Keratinocyte (primary cell): Measurements from ENCODE around the gene UGT1A8. TPM values are rescaled to one million over a fixed set of nuclear protein-coding genes. Genes with fewer than 3 reads are reported as not detected.

Experiments
- DNase-seq: peaks from one replicate; pipeline ENCODE4 v3.0.0-alpha.2; 2011; ENCODE audit warnings: low read depth, missing footprints, low spot score
- FAIRE-seq: peaks from 2 replicates; lab custom pipeline; 2011; peaks lifted over from hg19 to GRCh38; lab: Jason Lieb, UNC
- H2AFZ ChIP-seq: 2 replicates; pipeline ENCODE4 v1.6.0; 2012; ENCODE audit warnings: low read length, control low read depth, inconsistent platforms; ENCODE audit not compliant: control insufficient read depth
- H3K27ac ChIP-seq: 2 replicates; pipeline ENCODE4 v1.5.1; 2011; ENCODE audit warnings: low read length; ENCODE audit not compliant: control insufficient read depth, insufficient read depth
- H3K27me3 ChIP-seq: 3 replicates; pipeline ENCODE4 v1.6.0; 2011; ENCODE audit warnings: low read length; ENCODE audit not compliant: control insufficient read depth, insufficient read depth; ENCODE audit errors: extremely low read depth
- H3K36me3 ChIP-seq, 2 experiments: 2 replicates in 1 of 2; 3 replicates in 1 of 2; pipeline ENCODE4 v1.5.1; 2011; ENCODE audit warnings: low read length in 2 of 2, mild to moderate bottlenecking in 1 of 2; ENCODE audit not compliant: control insufficient read depth in 2 of 2, insufficient read depth in 2 of 2; ENCODE audit errors: extremely low read depth in 1 of 2
- H3K4me1 ChIP-seq: 3 replicates; pipeline ENCODE4 v1.5.1; 2011; ENCODE audit warnings: low read length; ENCODE audit not compliant: control insufficient read depth, insufficient read depth; ENCODE audit errors: extremely low read depth
- H3K4me2 ChIP-seq: 3 replicates; pipeline ENCODE4 v1.6.0; 2011; ENCODE audit warnings: low read depth, low read length; ENCODE audit not compliant: control insufficient read depth, insufficient read depth; ENCODE audit errors: extremely low read depth
- H3K4me3 ChIP-seq, 3 experiments: fragments of 200-600 bp in 1 of 3; sonication (generic) in 1 of 3; 2 replicates in 2 of 3; 3 replicates in 1 of 3; pipeline ENCODE4 v1.5.1; 2011 to 2016; ENCODE audit warnings: low read length in 3 of 3, mild to moderate bottlenecking in 3 of 3, control low read depth in 2 of 3, inconsistent platforms in 1 of 3, low read depth in 1 of 3, mixed read lengths in 1 of 3, mixed run types in 1 of 3, moderate library complexity in 1 of 3; ENCODE audit not compliant: control insufficient read depth in 2 of 3, insufficient read depth in 2 of 3; ENCODE audit errors: extremely low read depth in 1 of 3
- H3K79me2 ChIP-seq: 2 replicates; pipeline ENCODE4 v1.6.0; 2012; ENCODE audit warnings: low read length; ENCODE audit not compliant: control insufficient read depth, insufficient read depth
- H3K9ac ChIP-seq: 3 replicates; pipeline ENCODE4 v1.6.0; 2011; ENCODE audit warnings: low read length; ENCODE audit not compliant: control insufficient read depth, insufficient read depth; ENCODE audit errors: extremely low read depth
- H3K9me1 ChIP-seq: 3 replicates; pipeline ENCODE4 v1.6.0; 2011; ENCODE audit warnings: low read length; ENCODE audit not compliant: control insufficient read depth, insufficient read depth; ENCODE audit errors: extremely low read depth
- H3K9me3 ChIP-seq: 2 replicates; pipeline ENCODE4 v1.5.1; 2012; ENCODE audit warnings: low read depth, low read length; ENCODE audit not compliant: control insufficient read depth
- H4K20me1 ChIP-seq: 3 replicates; pipeline ENCODE4 v1.6.0; 2011; ENCODE audit warnings: low read length; ENCODE audit not compliant: control insufficient read depth, insufficient read depth; ENCODE audit errors: extremely low read depth
- CTCF ChIP-seq, 3 experiments: IDR thresholded peaks in 1 of 3; conservative IDR thresholded peaks in 1 of 3; optimal IDR thresholded peaks in 1 of 3; 2 replicates in 2 of 3; 3 replicates in 1 of 3; pipeline versions ENCODE3 to v1.5.1; 2011; ENCODE audit warnings: low read length in 3 of 3, mild to moderate bottlenecking in 3 of 3, moderate library complexity in 2 of 3, control low read depth in 1 of 3, inconsistent platforms in 1 of 3; ENCODE audit not compliant: insufficient read depth in 2 of 3; ENCODE audit errors: extremely low read depth in 1 of 3
- EZH2 ChIP-seq: IDR thresholded peaks from one replicate; pipeline ENCODE4 v1.6.1; 2012; ENCODE audit warnings: inconsistent platforms, mild to moderate bottlenecking, low read length, moderate library complexity
- dilution Hi-C: fragments of 300-500 bp; cut with MboI; formaldehyde crosslinking; loops from one replicate; pipeline ENCODE4 v1.7.0; 2020; ENCODE audit warnings: low sequenced_read_pairs; ENCODE audit not compliant: extremely low pct_ligation_motif_present
- polyA plus RNA-seq, 5 experiments: library from polyadenylated mRNA; depleted of rRNA in 3 of 5; stranded (reverse) in 3 of 5; stranded (forward) in 1 of 5; unstranded in 1 of 5; fragments of >200 nt; gene quantifications; 1 replicate in 1 of 5; 2 replicates in 3 of 5; 3 replicates in 1 of 5; pipeline versions ENCODE4 v1.2.1 to v1.2.3, GENCODE V29; 2011 to 2012; ENCODE audit warnings: missing spikeins in 2 of 5, low read depth in 1 of 5, low replicate concordance in 1 of 5

The UGT1A8 gene
- polyA plus RNA-seq, 1 donor (not counting 4 experiments of a cell fraction or from before 2014, with no cell fraction given): 0.64 TPM

- Histone ChIP-seq H2AFZ (no peak overlapping the region), H3K9ac (no peak overlapping the region), H3K27ac (no peak overlapping the region), H3K4me1 (no peaks in the 10 kb centered on the region), H3K4me3 (no peak overlapping the region), H3K9me1 (no peaks in the 10 kb centered on the region), H3K4me2 (no peak overlapping the region), H3K36me3 (peaks cover 17 to 19% of the 10 kb centered on the region in 2 experiments), H3K9me3 (peaks cover 3% of the 10 kb centered on the region), H3K79me2 (no peaks in the 10 kb centered on the region), H3K27me3 (no peaks in the 10 kb centered on the region), H4K20me1 (no peaks in the 10 kb centered on the region)
- no peak for FAIRE-seq
- no peak for DNase-seq
- TF ChIP-seq CTCF (optimal IDR thresholded peaks at IDR 0.05 in 1 of 3, IDR thresholded peaks at IDR 0.05 in 1 of 3, conservative IDR thresholded peaks at IDR 0.05 in 1 of 3; ENCODE audit: extremely low read depth in 1 of 3, insufficient read depth in 2 of 3, low read length in 3 of 3): no peak
- TF ChIP-seq EZH2: no peak
- dilution Hi-C loops: no loop called here
Measured at GRCh38 chr2:233772153-233772552, 154.7 kb downstream of the UGT1A8 start.

GRCh38 chr2:233772583-233772982, 155.2 kb downstream of the UGT1A8 start:
- Histone ChIP-seq H3K27ac (no peak overlapping the region), H3K36me3 (peaks cover 17 to 19% of the 10 kb centered on the region in 2 experiments), H2AFZ (no peak overlapping the region), H3K9ac (no peak overlapping the region), H3K9me3 (peaks cover 3% of the 10 kb centered on the region), H3K4me2 (no peak overlapping the region), H3K4me3 (no peak overlapping the region), H3K79me2 (no peaks in the 10 kb centered on the region), H3K4me1 (no peaks in the 10 kb centered on the region), H3K27me3 (no peaks in the 10 kb centered on the region), H4K20me1 (no peaks in the 10 kb centered on the region), H3K9me1 (no peaks in the 10 kb centered on the region)
- TF ChIP-seq CTCF (optimal IDR thresholded peaks at IDR 0.05 in 1 of 3, IDR thresholded peaks at IDR 0.05 in 1 of 3, conservative IDR thresholded peaks at IDR 0.05 in 1 of 3; ENCODE audit: extremely low read depth in 1 of 3, insufficient read depth in 2 of 3, low read length in 3 of 3): no peak
- no peak for TF ChIP-seq EZH2
- no peak for FAIRE-seq
- no peak for DNase-seq
- dilution Hi-C loops: no loop called here
